ENCODE results near the gene FADS6. TPM values are rescaled to one million over a fixed set of nuclear protein-coding genes. Genes with fewer than 3 reads are reported as not detected.

FADS6 gene
- total and polyA plus RNA-seq, 2 donors (not counting 3 experiments of a cell fraction or from before 2014, with no cell fraction given): not detected

DNA sequence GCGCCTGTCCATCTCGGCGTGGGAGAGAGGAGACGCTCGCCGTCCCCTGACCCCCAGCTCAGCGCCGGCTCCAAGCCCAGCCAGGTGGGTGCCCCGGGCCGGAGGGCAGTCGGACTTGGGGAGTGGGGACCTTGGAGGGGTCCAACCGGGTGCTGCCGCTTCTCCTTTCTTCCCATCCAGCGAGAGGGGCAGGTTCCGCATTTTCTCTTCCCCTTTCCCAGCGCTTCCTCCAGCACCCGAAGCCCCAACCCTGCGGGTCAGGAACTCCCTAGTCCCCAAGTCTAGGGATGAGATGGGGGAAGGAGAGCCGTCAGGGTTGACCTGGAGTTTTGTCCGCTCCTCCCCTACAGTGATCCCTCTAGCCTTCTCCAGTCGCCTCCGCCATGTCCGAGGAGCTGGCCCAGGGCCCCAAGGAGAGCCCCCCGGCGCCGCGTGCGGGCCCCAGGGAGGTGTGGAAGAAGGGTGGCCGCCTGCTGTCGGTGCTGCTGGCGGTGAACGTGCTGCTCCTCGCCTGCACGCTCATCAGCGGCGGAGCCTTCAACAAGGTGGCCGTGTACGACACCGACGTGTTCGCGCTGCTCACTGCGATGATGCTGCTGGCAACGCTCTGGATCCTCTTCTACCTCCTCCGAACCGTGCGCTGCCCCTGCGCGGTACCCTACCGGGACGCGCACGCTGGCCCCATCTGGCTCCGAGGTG lies 31.0 kb upstream of the FADS6 start, which contains the start of gene OTOP2:
OTOP2 (plus strand) TSS at position 24 of the 699 bp plus-strand sequence; CDS start at position 384, 360 bp downstream.
- no peak within 1 kb of the TSS for H3K9ac ChIP-seq (replicated peaks; ENCODE audit: extremely low read depth, insufficient read depth, low read length)
- TF ChIP-seq, protein P1, sequence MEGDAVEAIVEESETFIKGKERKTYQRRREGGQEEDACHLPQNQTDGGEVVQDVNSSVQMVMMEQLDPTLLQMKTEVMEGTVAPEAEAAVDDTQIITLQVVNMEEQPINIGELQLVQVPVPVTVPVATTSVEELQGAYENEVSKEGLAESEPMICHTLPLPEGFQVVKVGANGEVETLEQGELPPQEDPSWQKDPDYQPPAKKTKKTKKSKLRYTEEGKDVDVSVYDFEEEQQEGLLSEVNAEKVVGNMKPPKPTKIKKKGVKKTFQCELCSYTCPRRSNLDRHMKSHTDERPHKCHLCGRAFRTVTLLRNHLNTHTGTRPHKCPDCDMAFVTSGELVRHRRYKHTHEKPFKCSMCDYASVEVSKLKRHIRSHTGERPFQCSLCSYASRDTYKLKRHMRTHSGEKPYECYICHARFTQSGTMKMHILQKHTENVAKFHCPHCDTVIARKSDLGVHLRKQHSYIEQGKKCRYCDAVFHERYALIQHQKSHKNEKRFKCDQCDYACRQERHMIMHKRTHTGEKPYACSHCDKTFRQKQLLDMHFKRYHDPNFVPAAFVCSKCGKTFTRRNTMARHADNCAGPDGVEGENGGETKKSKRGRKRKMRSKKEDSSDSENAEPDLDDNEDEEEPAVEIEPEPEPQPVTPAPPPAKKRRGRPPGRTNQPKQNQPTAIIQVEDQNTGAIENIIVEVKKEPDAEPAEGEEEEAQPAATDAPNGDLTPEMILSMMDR (IDR thresholded peaks at IDR 0.05; ENCODE audit: extremely low read depth in 1 of 2, insufficient read depth in 1 of 2, low read depth in 1 of 2, low read length in 2 of 2): no peak
- TF ChIP-seq EZH2 (IDR thresholded peaks at IDR 0.05; ENCODE audit: borderline replicate concordance, low read depth, low read length, severe bottlenecking) (peak; percentile 87), MYC (IDR thresholded peaks at IDR 0.05; ENCODE audit: low read depth, low read length) (no peak)
- H3K79me2 ChIP-seq (ENCODE audit: control insufficient read depth, insufficient read depth, low read length): no peaks in the 10 kb centered on the region
- H2AFZ ChIP-seq (ENCODE audit: low read depth, low read length): peak within 1 kb of the TSS; percentile 23
- ChIA-PET CTCF (interaction anchor here (0.6 to 3.0 kb wide), 14 partner anchors 11 to 347 kb away, joined by 3 to 58 read pairs (median 3); partner anchors contain the start of gene MIF4GD), POLR2A (no interaction called here)
- FAIRE-seq (no peak), DNase-seq (ENCODE audit: low read depth, low spot score) (no peak)
- H3K4me2 ChIP-seq (ENCODE audit: insufficient read depth, low read length): peak within 1 kb of the TSS; percentile 13
- H3K36me3 ChIP-seq (ENCODE audit: control insufficient read depth in 2 of 2, extremely low read depth in 1 of 2, insufficient read depth in 2 of 2, low read length in 2 of 2): no peaks in the 10 kb centered on the region
- H3K27ac ChIP-seq (ENCODE audit: insufficient read depth, low read depth, low read length): no peak within 1 kb of the TSS
- intact Hi-C loops (cut with micrococcal nuclease) (loop anchor here (5.0 kb wide), 1 partner anchor 278 kb away; no protein-coding TSS in a partner anchor), dilution Hi-C loops (cut with MboI; ENCODE audit: extremely low pct_ligation_motif_present, low sequenced_read_pairs) (no loop called here)
- H3K4me3 ChIP-seq (replicated peaks in 1 of 3; ENCODE audit: insufficient read depth in 1 of 3, low read depth in 1 of 3, low read length in 3 of 3): no peak within 1 kb of the TSS
- no peaks in the 10 kb centered on the region for H3K9me3 ChIP-seq (replicated peaks; ENCODE audit: control insufficient read depth, insufficient read depth, low read length)
- H4K20me1 ChIP-seq (replicated peaks; ENCODE audit: control insufficient read depth, extremely low read depth, insufficient read depth, low read length): no peaks in the 10 kb centered on the region
- BruUV-seq (replicated peaks): no TSS peak
- H3K4me1 ChIP-seq (ENCODE audit: control insufficient read depth, extremely low read depth, insufficient read depth, low read length): peaks cover 4% of the 10 kb centered on the region
- H3K9me1 ChIP-seq (replicated peaks; ENCODE audit: control insufficient read depth, extremely low read depth, insufficient read depth, low read length): no peaks in the 10 kb centered on the region
- H3K27me3 ChIP-seq (ENCODE audit: control insufficient read depth in 2 of 2, insufficient read depth in 2 of 2, low read length in 2 of 2): peaks cover 44 to 45% of the 10 kb centered on the region in 2 experiments

Measured in endothelial cell of umbilical vein (primary cell).